SH-SY5Y (cell line): ENCODE results near the gene ARFGEF3.

Experiments used
- GATA2 ChIP-seq: IDR thresholded peaks from 2 replicates; pipeline ENCODE4 v1.6.1; 2011; ENCODE audit warnings: mild to moderate bottlenecking, low read depth, low read length
- GATA3 ChIP-seq: IDR thresholded peaks from 2 replicates; pipeline ENCODE4 v1.6.1; 2011; ENCODE audit warnings: low read depth, mild to moderate bottlenecking, low read length, moderate library complexity

ARFGEF3 gene

DNA sequence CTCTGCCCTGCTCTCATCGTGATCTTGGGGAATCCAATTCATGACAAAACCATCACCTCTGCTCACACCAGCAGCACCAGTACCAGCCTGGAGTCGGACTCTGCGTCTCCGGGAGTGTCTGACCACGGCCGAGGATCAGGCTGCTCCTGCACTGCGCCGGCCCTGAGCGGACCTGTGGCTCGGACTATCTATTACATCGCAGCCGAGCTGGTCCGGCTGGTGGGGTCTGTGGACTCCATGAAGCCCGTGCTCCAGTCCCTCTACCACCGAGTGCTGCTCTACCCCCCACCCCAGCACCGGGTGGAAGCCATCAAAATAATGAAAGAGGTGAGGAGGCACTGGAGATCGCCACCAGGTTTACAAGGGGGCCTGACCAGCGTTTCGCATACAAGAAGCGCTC, 93.7 kb downstream of the ARFGEF3 start:
- TF ChIP-seq GATA3: no peak
- no peak for TF ChIP-seq GATA2

DNA sequence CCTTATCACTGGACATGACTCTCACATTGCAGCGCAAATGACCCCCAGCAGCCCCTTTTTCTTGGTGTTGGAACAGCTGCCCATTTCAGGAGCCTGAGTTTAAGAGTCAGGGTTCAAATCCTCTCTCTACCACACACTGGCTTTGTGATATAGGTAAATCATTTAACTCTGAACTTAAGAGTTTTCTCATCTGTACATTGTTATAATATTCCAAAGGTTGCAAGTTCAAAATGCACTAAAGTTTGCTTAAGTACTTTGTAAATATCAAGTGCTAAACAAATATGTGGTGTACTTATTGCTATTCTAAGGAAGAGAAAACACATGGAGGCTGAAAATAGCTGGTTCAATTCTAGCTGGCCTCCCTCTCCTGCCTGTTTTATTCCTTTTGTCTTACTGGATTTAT, 95.9 kb downstream of the ARFGEF3 start:
- TF ChIP-seq GATA2: no peak
- no peak for TF ChIP-seq GATA3

DNA sequence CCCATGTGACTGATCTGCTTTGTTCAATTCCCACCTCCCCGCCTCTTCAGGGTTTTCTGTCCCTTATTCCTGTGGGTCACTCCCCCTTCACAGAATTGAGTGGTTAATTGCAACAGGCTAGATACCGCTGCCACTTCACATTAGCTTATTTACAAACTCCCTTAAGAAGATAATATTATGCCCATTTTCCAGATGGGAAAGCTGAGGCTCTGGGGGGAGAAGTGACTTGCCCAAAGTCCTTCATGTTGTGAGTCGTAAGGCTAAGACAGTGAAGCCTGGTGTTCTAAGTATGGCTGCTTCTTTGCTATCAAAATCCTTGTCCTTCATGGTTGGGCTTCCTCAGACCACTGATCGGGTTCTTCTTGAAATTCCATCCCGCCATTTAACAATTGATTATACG, 96.5 kb downstream of the ARFGEF3 start:
- TF ChIP-seq GATA2 (no peak), GATA3 (no peak)

DNA sequence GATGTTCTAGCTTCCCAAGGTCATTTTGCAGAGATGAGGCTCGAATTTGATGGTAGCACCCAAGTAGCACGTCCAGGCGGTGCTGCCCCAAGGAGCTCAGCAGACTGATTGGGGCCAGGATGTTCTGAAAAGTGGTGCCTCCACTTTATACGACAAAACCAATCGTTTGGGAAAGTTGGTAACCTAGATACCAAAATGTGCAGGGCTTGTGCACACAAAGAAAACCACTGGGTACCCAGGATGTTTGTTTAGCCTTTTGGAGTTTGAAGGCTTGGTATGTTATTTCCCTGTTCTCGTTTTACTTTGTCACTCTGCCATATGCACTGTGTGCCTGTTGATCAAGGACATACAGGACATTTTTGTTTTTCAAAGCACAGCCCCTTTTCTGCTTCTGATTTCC, 97.3 kb downstream of the ARFGEF3 start:
- TF ChIP-seq GATA2: no peak
- TF ChIP-seq GATA3: no peak

DNA sequence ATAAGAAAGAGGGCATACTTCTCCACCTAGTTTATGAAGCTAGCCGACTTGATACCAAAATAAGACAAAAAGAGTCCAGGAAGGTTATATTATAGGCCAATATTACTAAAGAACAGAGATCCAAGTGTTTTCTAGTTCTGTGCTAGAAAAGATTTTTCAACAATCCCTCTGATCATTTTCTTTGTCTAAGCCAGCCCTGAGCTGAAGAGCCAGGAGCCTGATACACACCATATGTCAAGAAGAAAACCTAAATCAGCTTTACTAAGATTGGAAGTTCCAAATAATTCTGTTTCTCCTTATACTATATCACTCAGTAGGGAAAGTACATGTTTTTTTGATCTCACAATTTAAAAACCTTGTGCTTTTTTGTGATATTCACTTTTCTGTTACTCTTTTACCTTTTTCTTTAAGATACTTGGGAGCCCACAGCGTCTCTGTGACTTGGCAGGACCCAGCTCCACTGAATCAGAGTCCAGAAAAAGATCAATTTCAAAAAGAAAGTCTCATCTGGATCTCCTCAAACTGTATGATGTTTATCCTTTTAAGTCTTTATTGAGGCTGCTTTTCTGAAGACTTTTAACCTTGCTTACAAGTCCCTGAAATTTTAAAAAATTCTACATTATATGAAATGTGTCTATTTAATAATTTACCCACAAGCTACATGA, 99.5 kb downstream of the ARFGEF3 start:
- TF ChIP-seq GATA3 (no peak), GATA2 (no peak)

DNA sequence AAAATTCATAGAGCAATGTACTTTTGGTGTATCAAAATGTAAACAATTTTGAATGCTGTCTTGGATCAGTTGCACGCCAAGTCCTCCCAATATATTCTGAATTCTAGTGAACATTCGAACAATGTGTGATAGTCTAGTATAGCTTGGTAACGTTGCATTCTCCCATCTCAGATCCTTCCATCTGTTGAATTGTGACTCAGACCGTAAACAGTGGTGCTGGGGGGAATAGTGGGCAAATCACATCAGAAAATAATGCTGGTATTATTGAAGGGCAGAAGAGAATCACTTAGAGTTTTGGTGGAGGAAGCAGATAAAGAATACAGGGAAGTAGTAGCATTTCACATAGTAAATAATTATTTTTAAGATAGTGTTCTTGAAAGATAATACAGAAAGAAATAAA, 102.2 kb downstream of the ARFGEF3 start:
- no peak for TF ChIP-seq GATA2
- TF ChIP-seq GATA3: no peak

DNA sequence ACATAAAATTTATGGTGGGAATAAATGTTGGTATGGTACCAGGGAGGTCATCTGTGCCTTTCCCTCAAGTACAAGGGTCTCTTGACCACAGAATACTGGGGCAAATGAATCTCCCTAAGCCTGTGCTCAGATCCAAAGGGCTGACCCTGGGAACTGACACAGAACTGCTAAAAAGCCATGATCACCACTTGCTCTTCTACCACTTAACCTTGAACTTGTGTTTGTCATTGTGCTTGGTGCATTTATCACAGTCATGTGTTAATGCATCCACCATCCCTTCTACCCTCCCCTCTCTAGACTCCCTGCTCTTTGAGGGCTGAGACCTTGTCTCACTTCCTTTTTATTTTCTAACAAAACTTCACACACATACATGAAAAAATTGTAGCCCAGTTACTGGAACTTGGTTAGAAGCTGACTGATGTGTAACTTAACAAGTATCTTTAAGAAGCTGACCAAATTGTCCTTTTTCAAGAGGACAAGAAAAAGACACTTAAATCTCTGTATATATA, 102.7 kb downstream of the ARFGEF3 start:
- no peak for TF ChIP-seq GATA3
- no peak for TF ChIP-seq GATA2

DNA sequence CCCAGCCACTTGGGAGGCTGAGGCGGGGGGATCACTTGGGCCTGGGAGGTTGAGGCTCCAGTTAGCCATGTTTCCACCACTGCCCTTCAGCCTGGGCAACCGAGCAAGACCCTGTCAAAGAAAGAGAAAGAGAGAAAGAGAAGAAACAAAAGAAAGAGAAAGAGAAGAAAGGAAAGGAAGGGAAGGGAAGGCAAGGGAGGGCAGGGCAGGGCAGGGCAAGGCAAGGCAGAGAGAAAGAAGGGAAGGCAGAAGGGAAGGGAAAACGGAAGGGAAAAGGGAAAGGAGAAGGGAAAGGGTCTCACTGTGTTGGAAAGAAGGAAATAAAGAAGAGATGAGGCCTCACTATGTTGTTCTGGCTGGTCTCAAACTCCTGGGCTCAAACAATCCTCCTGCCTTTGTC, 104.4 kb downstream of the ARFGEF3 start:
- TF ChIP-seq GATA3: no peak
- TF ChIP-seq GATA2: no peak

DNA sequence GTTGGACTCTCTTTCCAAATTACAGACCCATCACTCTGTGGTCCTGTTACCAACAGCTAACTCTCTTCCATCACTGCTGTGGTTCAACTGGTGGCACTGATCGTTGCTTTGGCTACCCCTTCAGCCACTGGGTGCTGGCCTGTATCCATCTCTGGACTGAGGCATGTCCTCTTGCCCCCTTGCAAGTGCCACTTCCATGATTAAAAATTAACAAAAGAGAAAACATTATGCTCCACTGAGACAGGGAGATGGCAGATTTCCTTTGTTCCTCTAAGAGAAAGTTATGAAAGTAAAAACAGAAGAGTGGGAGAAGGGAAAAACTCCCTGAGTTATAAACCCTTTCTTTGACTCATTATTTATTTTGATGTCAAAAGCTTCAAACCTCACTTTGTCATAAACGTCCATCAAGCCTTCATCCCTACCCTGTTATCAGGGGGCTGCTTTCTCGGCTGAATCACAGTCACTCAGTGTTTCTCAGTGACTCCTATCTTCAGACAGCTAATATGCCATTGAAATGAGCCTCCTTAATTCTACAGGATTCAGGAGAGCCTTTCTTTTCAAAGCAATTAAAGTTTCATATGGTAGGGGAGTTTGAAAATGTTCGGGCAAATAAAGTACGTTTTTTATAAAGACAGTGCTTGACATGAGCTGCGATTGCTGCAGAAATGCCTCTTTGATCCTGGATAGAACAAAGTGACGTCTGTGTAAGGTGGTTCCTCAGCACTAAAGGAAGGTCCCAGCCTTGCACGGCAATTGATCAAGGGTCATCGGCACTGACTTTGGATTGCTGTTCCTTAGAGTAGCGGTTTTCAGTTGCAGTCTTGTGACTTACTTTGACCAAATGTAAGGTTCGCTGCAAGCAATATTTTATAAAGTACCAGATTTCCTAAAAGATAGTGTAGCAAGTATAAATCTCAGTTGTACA, 106.5 kb downstream of the ARFGEF3 start:
- TF ChIP-seq GATA3: no peak
- no peak for TF ChIP-seq GATA2

DNA sequence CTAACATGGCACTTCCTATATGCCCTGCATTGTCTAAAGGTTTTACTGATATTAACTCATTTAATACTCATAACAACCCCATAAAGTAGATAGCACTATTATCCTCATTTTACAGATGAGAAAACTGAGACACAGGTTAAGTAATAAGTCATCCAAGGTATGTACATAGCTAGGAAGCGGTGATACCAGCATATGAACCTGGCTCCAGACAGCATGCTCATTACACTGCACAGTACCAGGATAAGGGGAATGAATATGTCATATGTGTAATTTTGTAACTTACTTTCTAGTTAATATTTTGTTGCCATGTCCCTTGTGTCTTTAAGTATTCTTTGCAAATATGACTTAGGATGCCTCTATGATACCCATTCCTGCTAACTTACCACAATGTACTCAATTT, 109.7 kb downstream of the ARFGEF3 start:
- TF ChIP-seq GATA3: no peak
- no peak for TF ChIP-seq GATA2

DNA sequence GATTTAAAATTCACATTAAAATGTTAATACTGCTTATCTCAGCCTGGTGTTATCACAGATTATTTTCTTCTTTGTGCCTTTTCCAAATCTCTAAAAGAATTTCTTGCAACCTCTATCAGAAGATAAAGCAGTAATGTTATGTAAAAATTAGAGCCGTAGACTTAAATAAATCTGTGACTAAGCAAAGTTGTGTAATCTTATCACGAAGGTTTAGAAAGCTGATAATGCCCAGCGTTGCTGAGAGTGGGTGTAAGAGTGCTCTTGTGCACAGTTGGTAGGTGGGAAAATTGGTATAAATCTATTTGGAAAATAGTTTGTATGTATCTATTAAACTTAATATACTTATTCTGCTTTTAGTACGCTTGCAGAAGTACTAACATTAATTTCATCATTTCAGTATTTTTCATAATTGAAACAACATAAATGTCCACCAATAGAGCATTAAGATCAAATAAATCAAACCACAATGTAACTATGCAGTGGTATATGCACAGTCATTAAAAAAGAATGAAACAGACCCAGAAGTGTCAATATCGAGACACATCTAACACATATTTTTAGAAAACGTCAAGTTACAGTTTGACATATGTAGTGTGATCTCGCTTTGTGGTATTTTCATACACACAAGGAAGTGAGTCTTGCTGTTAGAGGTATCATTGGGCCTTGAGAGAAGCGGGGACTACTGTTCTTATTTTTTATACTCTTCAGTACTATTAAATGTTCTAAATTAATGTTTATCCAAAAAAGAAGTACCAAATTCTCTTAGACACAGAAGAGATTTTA, 111.0 kb downstream of the ARFGEF3 start:
- TF ChIP-seq GATA2: no peak
- no peak for TF ChIP-seq GATA3

DNA sequence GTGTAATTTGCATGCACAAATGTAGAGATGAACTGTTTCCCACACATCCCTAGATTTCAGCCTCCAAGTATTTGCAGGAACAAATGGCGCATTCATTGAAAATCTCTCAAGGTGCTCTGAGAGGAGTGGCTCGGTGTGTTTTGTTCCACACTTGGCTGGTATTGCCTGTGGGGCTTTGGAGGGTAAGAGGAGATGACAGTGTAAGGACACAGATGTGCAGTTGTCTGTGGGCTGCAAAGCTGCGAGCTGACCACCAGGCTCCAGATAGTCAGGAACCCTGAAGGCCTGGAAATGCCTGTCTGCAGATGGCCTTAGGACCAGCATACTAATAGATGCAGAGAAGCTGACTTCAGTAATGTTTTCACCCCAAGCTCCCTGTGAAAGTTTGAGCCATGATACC, 114.2 kb downstream of the ARFGEF3 start:
- TF ChIP-seq GATA3 (no peak), GATA2 (no peak)

DNA sequence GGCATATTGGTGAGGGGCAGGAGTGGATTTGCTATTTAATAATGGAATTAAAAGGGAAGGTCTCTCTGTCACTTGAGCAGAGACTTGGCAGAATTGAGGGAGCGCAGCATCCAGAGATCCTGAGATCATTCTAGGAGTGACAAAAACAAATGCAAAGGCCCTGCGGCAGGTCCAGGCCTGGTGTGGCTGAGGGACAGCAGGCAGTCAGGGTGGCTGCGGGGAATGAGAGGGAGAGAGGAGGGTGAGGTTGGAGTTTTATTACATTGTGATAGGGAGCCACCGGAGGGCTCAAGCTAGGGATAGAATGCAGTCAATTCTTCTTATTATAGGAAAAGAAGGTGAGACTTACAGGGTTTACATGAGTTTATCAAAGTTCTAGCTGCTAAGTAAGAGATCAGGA, 116.1 kb downstream of the ARFGEF3 start:
- TF ChIP-seq GATA3: no peak
- no peak for TF ChIP-seq GATA2

DNA sequence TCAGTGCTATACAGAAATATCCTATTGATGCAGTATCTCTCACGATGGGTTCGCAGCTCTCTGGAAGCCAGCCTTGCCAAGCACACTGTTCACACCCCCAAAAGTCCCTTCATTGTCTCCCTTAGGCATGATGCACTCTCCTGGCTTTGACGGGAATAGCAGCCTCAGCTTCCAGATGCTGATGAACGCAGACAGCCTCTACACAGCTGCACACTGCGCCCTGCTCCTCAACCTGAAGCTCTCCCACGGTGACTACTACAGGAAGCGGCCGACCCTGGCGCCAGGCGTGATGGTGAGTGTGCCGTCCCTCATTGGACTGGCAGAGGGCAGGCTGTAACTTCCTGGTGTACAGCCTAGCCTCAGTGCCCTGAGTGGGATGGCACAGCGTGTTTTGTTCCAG, 116.6 kb downstream of the ARFGEF3 start:
- no peak for TF ChIP-seq GATA3
- TF ChIP-seq GATA2: no peak

DNA sequence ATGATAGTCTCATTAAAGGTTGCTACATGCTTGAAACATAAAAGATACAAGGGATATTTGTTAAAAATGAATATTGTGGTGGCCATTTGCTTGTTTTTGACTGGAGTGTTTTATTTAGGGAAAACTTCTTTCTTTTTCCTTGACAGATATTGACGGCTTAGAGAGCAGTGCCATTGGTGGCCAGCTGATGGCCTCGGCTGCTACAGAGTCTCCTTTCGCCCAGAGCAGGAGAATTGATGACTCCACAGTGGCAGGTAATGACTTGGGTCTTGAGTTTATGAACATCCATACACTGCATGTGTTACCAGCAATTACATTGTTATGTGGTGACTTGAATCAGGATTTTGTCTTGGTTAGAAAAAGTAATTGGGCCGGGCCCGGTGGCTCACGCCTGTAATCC, 124.1 kb downstream of the ARFGEF3 start:
- no peak for TF ChIP-seq GATA2
- no peak for TF ChIP-seq GATA3
